ENCODE data around the gene PIK3R3.

PIK3R3 gene

GRCh38 chr1:46172321-46172720, 39.9 kb upstream of the PIK3R3 start:
- H3K27me3 ChIP-seq (ENCODE audit: control insufficient read depth in 2 of 2, insufficient read depth in 2 of 2, low read length in 2 of 2) = no peaks in the 10 kb centered on the region
- no peaks in the 10 kb centered on the region for H3K36me3 ChIP-seq (ENCODE audit: control insufficient read depth in 2 of 2, insufficient read depth in 2 of 2, low read length in 2 of 2)
- no peaks in the 10 kb centered on the region for H3K9me3 ChIP-seq (ENCODE audit: control insufficient read depth in 2 of 2, low read length in 2 of 2)
- no peak overlapping the region for H3K9ac ChIP-seq (ENCODE audit: low read depth in 1 of 2, low read length in 2 of 2)
- peaks cover 9 to 19% of the 10 kb centered on the region in 2 donors for H3K4me1 ChIP-seq (ENCODE audit: control insufficient read depth in 2 of 2, insufficient read depth in 2 of 2, low read length in 2 of 2)
- no peak overlapping the region for H3K4me3 ChIP-seq (ENCODE audit: low read length in 2 of 2)
- H3K27ac ChIP-seq (ENCODE audit: low read depth in 2 of 2, low read length in 2 of 2) = no peak overlapping the region

DNA sequence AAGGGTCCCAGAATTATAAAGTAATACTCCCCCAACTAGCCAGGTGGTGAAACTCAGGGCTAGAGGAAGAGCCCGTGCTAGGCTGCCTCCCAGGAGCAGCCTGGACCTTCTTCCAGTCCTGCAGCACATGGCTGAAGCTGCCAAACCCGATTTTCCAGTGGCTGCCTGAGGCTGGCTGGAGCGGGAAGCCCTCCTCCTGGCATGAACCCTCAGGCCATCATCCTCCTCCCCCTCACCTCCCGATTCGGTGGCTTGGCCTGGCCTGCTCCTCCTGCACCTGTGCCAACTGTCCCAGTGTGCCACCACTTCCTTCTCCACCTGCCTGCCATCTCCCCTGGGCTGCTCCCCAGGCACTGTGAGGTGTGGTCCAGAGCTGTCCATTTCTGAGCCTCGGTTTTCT, 39.4 kb upstream of the PIK3R3 start:
- no peak overlapping the region for H3K4me3 ChIP-seq (ENCODE audit: low read length in 2 of 2)
- no peaks in the 10 kb centered on the region for H3K27me3 ChIP-seq (ENCODE audit: control insufficient read depth in 2 of 2, insufficient read depth in 2 of 2, low read length in 2 of 2)
- no peaks in the 10 kb centered on the region for H3K36me3 ChIP-seq (ENCODE audit: control insufficient read depth in 2 of 2, insufficient read depth in 2 of 2, low read length in 2 of 2)
- H3K4me1 ChIP-seq (ENCODE audit: control insufficient read depth in 2 of 2, insufficient read depth in 2 of 2, low read length in 2 of 2) = peaks cover 11 to 23% of the 10 kb centered on the region in 2 donors
- no peaks in the 10 kb centered on the region for H3K9me3 ChIP-seq (ENCODE audit: control insufficient read depth in 2 of 2, low read length in 2 of 2)
- H3K9ac ChIP-seq (ENCODE audit: low read depth in 1 of 2, low read length in 2 of 2) = no peak overlapping the region
- peak overlapping the region in 1 of 2 donors; percentile 9 for H3K27ac ChIP-seq (ENCODE audit: low read depth in 2 of 2, low read length in 2 of 2)

DNA sequence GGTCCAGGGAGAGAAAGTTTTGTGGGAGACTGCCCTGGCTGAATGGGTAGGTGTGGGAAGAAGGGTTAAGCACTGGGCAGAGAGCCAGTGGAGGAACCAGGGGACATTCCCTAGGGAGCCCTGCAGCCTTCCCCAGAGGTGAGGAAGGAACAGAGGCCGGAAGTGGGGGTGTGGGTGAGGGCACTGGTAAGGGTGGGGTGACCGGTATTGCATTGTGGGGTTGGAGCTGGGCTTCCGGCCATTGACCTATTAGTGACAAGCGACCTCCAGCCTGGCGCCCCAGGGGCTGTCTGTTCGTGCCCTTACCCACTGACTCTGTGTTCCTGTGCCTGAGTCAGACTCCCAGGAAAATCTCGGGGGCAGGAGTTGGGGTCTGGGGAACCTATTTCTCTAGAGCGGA, 38.9 kb upstream of the PIK3R3 start:
- H3K4me1 ChIP-seq (ENCODE audit: control insufficient read depth in 2 of 2, insufficient read depth in 2 of 2, low read length in 2 of 2) = peaks cover 11 to 27% of the 10 kb centered on the region in 2 donors
- H3K27me3 ChIP-seq (ENCODE audit: control insufficient read depth in 2 of 2, insufficient read depth in 2 of 2, low read length in 2 of 2) = peaks cover 0 to 4% of the 10 kb centered on the region in 2 donors
- no peaks in the 10 kb centered on the region for H3K9me3 ChIP-seq (ENCODE audit: control insufficient read depth in 2 of 2, low read length in 2 of 2)
- no peak overlapping the region for H3K9ac ChIP-seq (ENCODE audit: low read depth in 1 of 2, low read length in 2 of 2)
- no peak overlapping the region for H3K27ac ChIP-seq (ENCODE audit: low read depth in 2 of 2, low read length in 2 of 2)
- no peak overlapping the region for H3K4me3 ChIP-seq (ENCODE audit: low read length in 2 of 2)
- no peaks in the 10 kb centered on the region for H3K36me3 ChIP-seq (ENCODE audit: control insufficient read depth in 2 of 2, insufficient read depth in 2 of 2, low read length in 2 of 2)

DNA sequence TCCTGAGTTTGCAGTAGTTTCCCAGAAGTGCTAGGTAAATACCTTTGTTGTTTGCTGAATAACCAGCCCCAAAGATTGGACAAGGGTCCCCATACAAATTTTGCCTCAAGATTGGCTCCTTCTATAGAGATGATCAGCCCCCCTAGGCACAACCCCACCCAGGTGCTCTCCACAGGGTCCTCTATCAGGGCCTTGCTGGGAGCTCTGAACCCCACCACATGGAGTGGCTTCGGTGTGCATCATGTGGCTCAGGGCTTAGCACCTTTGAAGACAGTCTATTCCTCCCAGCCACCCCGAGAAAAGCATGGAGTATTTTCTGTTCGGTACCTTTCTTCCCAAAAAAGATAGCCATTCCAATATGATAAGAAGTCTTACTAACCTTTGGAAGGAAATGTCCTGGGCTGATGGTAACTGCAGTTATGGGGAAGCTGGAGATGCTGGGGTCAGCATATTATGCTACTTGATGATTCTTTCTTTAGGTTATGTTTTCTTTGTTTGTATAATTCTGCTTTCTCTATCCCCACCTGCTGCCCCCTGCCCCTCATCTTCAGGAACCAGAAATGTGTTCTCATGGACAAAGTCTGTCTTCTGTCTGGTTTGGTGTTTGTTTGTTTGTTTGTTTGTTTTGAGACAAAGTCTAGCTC, 37.5 kb upstream of the PIK3R3 start:
- H3K36me3 ChIP-seq (ENCODE audit: control insufficient read depth in 2 of 2, insufficient read depth in 2 of 2, low read length in 2 of 2) = no peaks in the 10 kb centered on the region
- no peak overlapping the region for H3K9ac ChIP-seq (ENCODE audit: low read depth in 1 of 2, low read length in 2 of 2)
- no peak overlapping the region for H3K4me3 ChIP-seq (ENCODE audit: low read length in 2 of 2)
- no peak overlapping the region for H3K27ac ChIP-seq (ENCODE audit: low read depth in 2 of 2, low read length in 2 of 2)
- H3K9me3 ChIP-seq (ENCODE audit: control insufficient read depth in 2 of 2, low read length in 2 of 2) = no peaks in the 10 kb centered on the region
- H3K4me1 ChIP-seq (ENCODE audit: control insufficient read depth in 2 of 2, insufficient read depth in 2 of 2, low read length in 2 of 2) = peaks cover 11 to 25% of the 10 kb centered on the region in 2 donors
- H3K27me3 ChIP-seq (ENCODE audit: control insufficient read depth in 2 of 2, insufficient read depth in 2 of 2, low read length in 2 of 2) = peaks cover 0 to 4% of the 10 kb centered on the region in 2 donors

- Histone ChIP-seq H3K9ac (ENCODE audit: low read depth in 1 of 2, low read length in 2 of 2) (no peak overlapping the region), H3K27ac (ENCODE audit: low read depth in 2 of 2, low read length in 2 of 2) (no peak overlapping the region), H3K4me1 (ENCODE audit: control insufficient read depth in 2 of 2, insufficient read depth in 2 of 2, low read length in 2 of 2) (peaks cover 8 to 16% of the 10 kb centered on the region in 2 donors), H3K27me3 (ENCODE audit: control insufficient read depth in 2 of 2, insufficient read depth in 2 of 2, low read length in 2 of 2) (peaks cover 3 to 4% of the 10 kb centered on the region in 2 donors), H3K9me3 (ENCODE audit: control insufficient read depth in 2 of 2, low read length in 2 of 2) (no peaks in the 10 kb centered on the region), H3K36me3 (ENCODE audit: control insufficient read depth in 2 of 2, insufficient read depth in 2 of 2, low read length in 2 of 2) (no peaks in the 10 kb centered on the region), H3K4me3 (ENCODE audit: low read length in 2 of 2) (no peak overlapping the region)
These were observed 36.0 kb upstream of the PIK3R3 start for GRCh38 chr1:46168477-46168876.

DNA sequence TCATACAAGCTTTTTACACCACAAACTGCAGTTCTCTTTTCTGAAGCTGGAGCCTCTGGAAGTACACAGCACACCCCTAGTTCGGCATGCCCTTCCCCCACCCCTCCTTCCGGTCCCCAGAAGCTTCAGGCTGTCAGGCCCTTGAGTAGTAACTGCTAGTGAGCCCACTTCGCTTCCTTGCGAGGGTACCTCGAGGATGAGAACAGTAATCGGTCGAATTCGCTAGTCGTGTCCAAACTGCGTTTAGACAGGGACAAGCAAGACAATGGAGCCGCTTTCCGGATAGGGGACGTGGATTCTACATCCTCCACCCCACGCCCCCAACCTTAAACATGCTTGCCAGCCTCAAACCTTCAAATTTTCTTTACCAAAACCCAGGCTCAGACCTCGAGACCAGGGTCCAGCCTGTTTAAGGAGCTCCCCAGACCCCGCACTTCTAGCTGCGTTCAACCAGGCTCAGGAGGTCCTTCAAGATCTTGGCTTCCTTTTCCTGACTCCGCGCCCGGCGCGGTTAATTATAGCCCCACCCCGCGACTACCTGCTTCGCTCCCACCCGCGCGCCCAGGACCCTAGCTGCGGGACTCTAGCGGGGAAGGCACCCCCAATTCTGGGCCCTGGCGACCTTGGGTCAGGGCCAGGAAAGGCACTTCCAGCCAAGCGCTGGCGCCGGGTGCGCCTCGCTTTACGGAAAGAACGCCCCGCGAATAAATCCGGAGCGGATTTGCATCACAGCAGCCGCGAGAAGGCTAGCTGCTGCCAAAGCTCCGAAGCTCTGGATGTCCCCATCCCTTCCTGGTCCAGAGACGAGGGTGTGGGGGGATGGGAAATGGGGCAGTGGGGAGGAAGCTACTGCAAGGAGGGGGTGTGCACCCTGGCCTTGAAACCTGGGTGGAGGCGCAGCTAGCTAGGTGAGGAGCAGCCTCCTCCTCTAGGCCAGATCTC, 34.4 kb upstream of the PIK3R3 start:
- Histone ChIP-seq H3K27ac (ENCODE audit: low read depth in 2 of 2, low read length in 2 of 2) (peak overlapping the region; percentile 43 to 57), H3K4me3 (ENCODE audit: low read length in 2 of 2) (peak overlapping the region; percentile 43 to 69), H3K4me1 (ENCODE audit: control insufficient read depth in 2 of 2, insufficient read depth in 2 of 2, low read length in 2 of 2) (peaks cover 5 to 13% of the 10 kb centered on the region in 2 donors), H3K36me3 (ENCODE audit: control insufficient read depth in 2 of 2, insufficient read depth in 2 of 2, low read length in 2 of 2) (no peaks in the 10 kb centered on the region), H3K9me3 (ENCODE audit: control insufficient read depth in 2 of 2, low read length in 2 of 2) (no peaks in the 10 kb centered on the region), H3K9ac (ENCODE audit: low read depth in 1 of 2, low read length in 2 of 2) (peak overlapping the region; percentile 35 to 61), H3K27me3 (ENCODE audit: control insufficient read depth in 2 of 2, insufficient read depth in 2 of 2, low read length in 2 of 2) (peaks cover 3 to 4% of the 10 kb centered on the region in 2 donors)

DNA sequence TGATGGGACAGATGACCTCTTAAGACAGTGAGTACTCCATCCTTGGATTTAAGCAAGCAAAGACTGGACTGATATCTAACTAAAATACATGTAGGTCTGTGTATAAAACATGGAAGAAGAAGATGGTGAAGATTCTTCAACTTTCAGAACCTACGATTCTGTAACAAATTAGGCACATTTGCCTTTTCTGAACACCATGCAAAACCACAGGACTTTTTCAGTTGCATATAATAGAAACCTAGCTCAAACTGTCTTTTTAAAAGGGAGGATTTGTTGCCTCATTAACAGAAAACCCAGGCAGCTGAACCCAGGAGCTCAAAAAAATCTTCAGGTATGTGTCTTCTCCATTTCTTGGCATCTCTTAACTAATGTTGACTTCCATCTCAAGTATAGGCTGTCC, 27.8 kb upstream of the PIK3R3 start:
- Histone ChIP-seq H3K9ac (ENCODE audit: low read depth in 1 of 2, low read length in 2 of 2) (no peak overlapping the region), H3K4me1 (ENCODE audit: control insufficient read depth in 2 of 2, insufficient read depth in 2 of 2, low read length in 2 of 2) (no peaks in the 10 kb centered on the region), H3K27me3 (ENCODE audit: control insufficient read depth in 2 of 2, insufficient read depth in 2 of 2, low read length in 2 of 2) (peaks cover 0 to 3% of the 10 kb centered on the region in 2 donors), H3K27ac (ENCODE audit: low read depth in 2 of 2, low read length in 2 of 2) (no peak overlapping the region), H3K4me3 (ENCODE audit: low read length in 2 of 2) (no peak overlapping the region), H3K9me3 (ENCODE audit: control insufficient read depth in 2 of 2, low read length in 2 of 2) (no peaks in the 10 kb centered on the region), H3K36me3 (ENCODE audit: control insufficient read depth in 2 of 2, insufficient read depth in 2 of 2, low read length in 2 of 2) (no peaks in the 10 kb centered on the region)

- Histone ChIP-seq H3K36me3 (ENCODE audit: control insufficient read depth in 2 of 2, insufficient read depth in 2 of 2, low read length in 2 of 2) (no peaks in the 10 kb centered on the region), H3K4me3 (ENCODE audit: low read length in 2 of 2) (no peak overlapping the region), H3K27ac (ENCODE audit: low read depth in 2 of 2, low read length in 2 of 2) (no peak overlapping the region), H3K9ac (ENCODE audit: low read depth in 1 of 2, low read length in 2 of 2) (no peak overlapping the region), H3K27me3 (ENCODE audit: control insufficient read depth in 2 of 2, insufficient read depth in 2 of 2, low read length in 2 of 2) (peaks cover 0 to 3% of the 10 kb centered on the region in 2 donors), H3K9me3 (ENCODE audit: control insufficient read depth in 2 of 2, low read length in 2 of 2) (no peaks in the 10 kb centered on the region), H3K4me1 (ENCODE audit: control insufficient read depth in 2 of 2, insufficient read depth in 2 of 2, low read length in 2 of 2) (no peaks in the 10 kb centered on the region)
These were observed 27.1 kb upstream of the PIK3R3 start for GRCh38 chr1:46159516-46159915.

DNA sequence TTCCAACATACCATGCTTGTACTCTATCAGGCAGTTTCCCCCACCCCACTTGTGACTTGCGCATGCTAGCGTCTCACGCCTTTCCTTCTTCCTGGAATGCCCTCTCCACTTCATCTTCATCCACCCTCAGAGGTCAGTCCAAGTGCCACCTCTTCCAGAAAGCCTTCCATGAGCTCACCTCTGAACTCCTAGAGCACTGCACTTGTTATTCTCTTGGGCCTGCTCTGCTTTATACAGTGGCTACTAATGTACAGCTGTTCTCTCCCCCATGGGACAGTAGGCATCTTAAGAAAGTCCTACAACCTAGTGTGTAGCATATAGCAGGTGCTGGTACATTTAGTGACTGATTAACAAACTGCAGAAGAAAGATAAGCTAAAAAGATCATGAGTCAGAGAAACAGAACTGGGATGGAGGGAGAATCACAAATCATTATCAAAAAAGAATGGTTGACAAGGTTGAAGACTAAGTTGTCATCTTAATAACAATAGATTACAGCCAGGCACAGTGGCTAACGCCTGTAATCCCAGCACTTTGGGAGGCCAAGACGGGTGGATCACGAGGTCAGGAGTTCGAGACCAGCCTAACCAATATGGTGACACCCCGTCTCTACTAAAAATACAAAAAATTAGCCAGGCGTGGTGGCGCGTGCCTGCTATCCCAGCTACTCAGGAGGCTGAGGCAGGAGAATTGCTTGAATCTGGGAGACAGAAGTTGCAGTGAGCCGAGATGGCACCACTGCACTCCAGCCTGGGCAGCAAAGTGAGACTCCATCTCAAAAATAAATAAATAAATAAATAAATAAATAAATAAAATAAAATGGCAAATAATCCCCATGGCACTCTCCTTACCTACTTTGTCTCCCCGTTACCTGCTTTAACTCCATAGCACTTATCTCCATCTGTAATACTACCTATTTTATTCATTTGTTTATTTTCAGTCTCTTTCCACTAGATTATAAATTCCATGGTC, 26.2 kb upstream of the PIK3R3 start:
- no peak overlapping the region for H3K4me3 ChIP-seq (ENCODE audit: low read length in 2 of 2)
- H3K27ac ChIP-seq (ENCODE audit: low read depth in 2 of 2, low read length in 2 of 2) = no peak overlapping the region
- no peak overlapping the region for H3K9ac ChIP-seq (ENCODE audit: low read depth in 1 of 2, low read length in 2 of 2)
- no peaks in the 10 kb centered on the region for H3K36me3 ChIP-seq (ENCODE audit: control insufficient read depth in 2 of 2, insufficient read depth in 2 of 2, low read length in 2 of 2)
- no peaks in the 10 kb centered on the region for H3K27me3 ChIP-seq (ENCODE audit: control insufficient read depth in 2 of 2, insufficient read depth in 2 of 2, low read length in 2 of 2)
- H3K4me1 ChIP-seq (ENCODE audit: control insufficient read depth in 2 of 2, insufficient read depth in 2 of 2, low read length in 2 of 2) = no peaks in the 10 kb centered on the region
- no peaks in the 10 kb centered on the region for H3K9me3 ChIP-seq (ENCODE audit: control insufficient read depth in 2 of 2, low read length in 2 of 2)
